Activated CD8-positive, alpha-beta memory T cell treated with anti-CD3 and anti-CD28 coated beads for 1 hour (primary cell): ENCODE measurements around the gene TSTD2.
A peak's percentile ranks its signal among the peaks of the same experiment; 100 is the strongest.
"Not testable (repeated sequence)": the region's sequence is repeated elsewhere in the genome, so short reads cannot be mapped to it uniquely, and the experiment has no call there.

ENCODE experiments used
- DNase-seq, 2 donors: peaks; one replicate each; pipeline ENCODE4 v3.0.0-alpha.2; 2020; ENCODE audit warnings: low read depth in 1 of 2; ENCODE audit errors: extremely low read depth in 1 of 2

The TSTD2 gene

GRCh38 chr9:97632248-97632984, 752 bp downstream of the TSTD2 start:
- peak in 1 of 2 donors; percentile 3 for DNase-seq

DNA sequence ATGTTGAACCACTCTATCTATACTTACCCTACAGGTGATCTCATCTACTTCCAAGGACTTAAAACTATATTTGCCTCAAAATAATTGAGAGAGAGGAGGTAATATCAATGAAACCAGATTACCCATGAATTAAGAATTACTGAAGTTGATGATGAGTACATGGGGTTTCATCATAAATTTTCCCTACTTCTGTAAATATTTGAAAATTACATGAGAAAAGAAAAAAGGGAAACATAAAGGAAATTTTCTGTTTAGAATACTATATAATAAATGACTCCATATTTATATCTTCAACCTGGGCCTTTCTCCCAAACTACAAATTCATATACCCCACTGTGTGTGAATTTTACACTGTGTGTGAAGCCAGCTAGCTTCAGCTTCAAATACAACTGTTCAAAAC, 2.6 kb downstream of the TSTD2 start:
- no peak for DNase-seq

- no peak for DNase-seq
These were observed 4.0 kb downstream of the TSTD2 start for GRCh38 chr9:97629156-97629555.

- DNase-seq = no peak
These were observed 4.5 kb downstream of the TSTD2 start for GRCh38 chr9:97628668-97629067.

- DNase-seq = no peak
These were observed 5.5 kb downstream of the TSTD2 start for GRCh38 chr9:97627624-97628023.

DNA sequence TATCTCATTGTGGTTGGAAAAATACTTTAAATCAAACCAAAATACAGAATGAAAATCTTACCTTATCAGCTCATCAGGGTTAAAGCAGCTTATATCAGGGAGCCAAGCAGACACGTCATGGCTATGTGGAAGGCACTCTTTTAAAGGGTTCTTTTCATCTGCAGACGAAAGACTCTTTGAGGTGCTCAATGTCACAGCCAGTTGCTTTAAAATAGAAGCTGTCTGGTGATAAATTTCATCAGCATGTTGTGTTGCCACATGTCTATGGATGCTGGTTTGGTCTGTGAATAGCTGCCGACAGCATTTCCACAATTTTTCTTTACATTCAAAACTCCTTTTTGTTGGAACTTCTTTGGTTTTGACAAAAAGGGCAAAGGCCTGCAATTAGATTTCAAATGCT, 7.5 kb downstream of the TSTD2 start:
- no peak for DNase-seq

GRCh38 chr9:97623946-97624345, 9.2 kb downstream of the TSTD2 start:
- no peak for DNase-seq

DNA sequence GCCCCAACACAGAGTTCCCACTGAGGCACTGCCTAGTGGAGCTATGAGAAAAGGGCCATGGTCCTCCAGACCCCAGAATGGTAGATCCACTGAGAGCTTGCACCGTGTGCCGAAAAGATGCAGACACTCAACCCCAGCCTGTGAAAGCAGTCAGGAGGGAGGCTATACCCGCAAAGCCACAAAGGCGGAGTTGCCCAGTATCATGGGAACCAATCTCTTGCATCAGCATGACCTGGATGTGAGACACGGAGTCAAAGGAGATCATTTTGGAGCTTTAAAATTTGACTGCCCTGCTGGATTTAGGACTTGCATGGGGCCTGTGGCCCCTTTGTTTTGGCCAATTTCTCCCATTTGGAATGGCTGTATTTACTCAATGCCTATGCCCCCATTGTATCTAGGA, 10.7 kb downstream of the TSTD2 start:
- not testable (repeated sequence) for DNase-seq

- DNase-seq = not testable (repeated sequence)
These were observed 13.1 kb downstream of the TSTD2 start for GRCh38 chr9:97620063-97620462.

- DNase-seq = no peak
These were observed 15.2 kb downstream of the TSTD2 start for GRCh38 chr9:97617939-97618416.

DNA sequence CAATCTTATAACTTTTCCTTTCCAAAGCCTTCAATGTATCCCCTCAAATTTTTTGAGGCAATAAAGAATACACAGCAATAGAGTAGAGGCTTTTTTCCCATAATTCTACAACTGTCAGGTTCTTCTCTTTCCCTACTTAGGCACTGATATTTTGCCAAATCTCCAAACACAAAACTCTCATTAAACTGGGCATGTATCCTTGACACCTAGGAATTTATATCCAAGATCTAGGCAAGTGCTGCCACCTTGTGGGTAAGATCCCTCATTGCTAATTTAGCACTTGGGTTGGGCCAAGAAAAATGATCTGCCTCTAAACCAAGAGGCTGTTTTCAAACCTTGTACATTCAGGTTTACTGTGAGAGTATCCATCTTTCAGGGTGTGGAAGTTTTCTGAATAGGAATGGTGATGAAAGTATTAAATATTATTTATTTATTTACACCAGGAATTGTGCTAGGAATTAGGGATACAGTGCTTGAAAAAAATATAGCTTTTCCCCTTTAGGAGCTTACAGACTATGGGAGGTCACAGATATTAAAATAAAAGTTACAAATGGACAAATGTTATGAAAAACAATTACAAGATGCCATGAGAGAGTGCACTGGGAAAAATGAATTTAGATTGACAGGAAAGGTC, 17.6 kb downstream of the TSTD2 start:
- DNase-seq = peak in 1 of 2 donors; percentile 34

DNA sequence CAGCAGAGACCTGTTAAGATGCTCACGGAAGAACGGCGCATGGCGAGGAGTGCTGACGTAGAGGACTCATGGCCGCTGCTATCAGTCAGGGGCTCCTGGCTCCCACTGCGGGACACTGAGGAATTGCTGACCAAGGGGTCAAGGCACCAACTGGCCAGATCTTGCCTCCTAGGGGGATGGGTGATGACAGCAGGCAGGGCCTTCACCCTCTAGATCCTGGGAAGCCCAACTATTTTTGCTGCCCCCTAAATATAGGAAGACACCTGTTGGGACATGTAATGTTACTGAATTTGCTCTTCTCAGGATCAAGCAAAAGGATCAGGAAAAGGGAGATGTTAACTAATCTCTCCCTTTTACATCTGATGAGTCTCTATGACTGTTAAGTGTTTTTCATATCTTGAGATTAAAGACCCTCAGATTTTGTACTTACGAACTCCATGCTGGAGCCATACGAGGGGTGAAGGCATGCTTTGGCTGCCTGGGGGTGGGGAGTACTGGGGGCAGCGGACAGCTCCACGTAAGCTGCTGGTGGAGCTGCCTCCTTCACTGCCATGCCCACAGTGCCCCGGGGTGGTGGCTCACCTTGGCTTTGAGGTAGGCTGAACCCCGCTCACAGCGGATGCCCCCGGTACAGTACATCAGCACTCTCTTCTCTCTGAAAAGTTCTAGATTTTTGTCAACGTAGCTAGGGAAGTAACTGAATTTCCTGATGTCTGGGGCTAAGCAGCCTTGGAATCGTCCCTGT, 28.1 kb downstream of the TSTD2 start:
- no peak for DNase-seq

DNA sequence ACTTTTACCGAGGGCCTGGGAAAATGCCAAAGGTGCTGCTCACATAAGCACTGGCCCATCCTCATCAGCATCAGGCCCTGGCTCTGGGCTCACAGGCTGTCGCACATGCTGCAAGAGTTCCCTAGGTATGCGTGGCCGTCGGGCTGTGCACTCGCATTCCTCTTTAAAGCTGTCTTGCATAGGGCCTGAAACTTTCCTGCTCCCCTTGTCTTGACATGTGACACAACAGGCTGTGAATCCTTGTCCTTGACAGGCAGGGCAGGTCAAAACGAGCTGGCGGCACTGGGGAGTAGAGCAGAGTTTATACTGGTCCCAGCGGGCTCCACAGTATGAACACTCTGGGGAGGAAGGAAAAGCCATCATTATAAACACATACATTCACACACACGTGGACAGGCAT, 30.7 kb downstream of the TSTD2 start:
- no peak for DNase-seq

DNA sequence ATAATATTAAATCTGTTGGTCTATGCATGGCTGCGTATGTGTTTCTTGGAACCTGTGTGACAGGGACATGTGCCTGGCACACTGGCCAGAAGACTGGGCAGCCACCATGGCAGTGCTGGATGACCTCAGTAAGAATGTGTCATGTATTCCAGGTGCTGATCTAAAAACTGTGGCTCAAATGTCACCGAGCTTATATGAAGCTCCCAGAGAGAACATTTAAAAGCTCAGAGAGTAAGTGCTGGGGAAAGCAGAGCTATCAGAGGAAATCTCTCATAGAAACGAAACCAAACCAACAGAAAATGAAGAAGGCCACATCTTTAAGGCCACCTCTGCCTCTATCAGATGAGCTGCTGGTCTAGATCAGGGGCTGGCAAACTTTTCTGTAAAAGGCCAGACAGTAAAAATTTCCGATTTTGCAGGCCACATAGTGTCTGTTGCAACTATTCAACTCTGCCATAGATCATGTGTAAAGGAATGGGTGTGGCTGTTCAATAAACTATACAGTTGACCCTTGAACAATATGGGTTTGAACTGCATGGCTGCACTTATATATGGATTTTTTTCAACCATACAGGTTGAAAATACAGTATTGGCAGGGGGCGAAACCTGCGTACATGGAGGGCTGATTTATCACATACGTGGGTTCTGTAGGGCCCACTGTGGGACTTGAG, 31.8 kb downstream of the TSTD2 start:
- DNase-seq = no peak

DNA sequence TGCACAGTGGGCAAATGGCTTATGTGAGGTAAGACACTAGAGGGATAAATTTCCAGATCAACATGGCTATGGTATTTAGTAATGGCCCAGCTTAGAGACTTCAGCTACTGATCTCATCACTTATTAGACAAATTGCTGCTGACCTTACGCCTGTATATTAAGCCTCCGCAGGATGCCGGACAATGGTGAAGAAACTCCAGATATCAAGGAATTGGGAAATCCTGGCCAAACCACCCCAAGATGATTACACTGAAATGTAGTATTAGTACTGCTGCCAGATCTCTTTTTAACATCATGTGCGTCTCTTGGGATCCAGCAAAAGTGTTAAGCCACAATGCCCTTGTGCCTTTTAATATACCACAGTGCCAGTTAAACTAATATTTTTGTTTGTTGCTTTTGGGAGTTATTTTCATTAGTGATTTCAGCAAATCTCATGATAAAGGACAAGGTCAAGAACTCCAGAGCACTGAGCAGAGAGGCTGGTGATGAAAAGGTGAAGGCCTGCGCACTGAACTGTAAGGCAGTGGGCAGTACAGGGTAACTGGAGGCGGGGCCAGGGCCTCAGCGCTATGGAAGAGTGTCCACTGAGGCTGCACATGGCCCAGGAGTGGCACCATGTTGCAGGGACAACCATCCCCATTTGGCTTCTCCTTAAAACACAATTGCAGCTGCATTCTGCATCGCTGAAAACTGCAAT, 32.5 kb downstream of the TSTD2 start:
- no peak for DNase-seq

- no peak for DNase-seq
These were observed 33.8 kb downstream of the TSTD2 start for GRCh38 chr9:97599314-97599846.

- peak; percentile 22 to 39 for DNase-seq
These were observed 34.5 kb downstream of the TSTD2 start for GRCh38 chr9:97598461-97599288.

GRCh38 chr9:97596906-97597305, 36.3 kb downstream of the TSTD2 start:
- DNase-seq = no peak

DNA sequence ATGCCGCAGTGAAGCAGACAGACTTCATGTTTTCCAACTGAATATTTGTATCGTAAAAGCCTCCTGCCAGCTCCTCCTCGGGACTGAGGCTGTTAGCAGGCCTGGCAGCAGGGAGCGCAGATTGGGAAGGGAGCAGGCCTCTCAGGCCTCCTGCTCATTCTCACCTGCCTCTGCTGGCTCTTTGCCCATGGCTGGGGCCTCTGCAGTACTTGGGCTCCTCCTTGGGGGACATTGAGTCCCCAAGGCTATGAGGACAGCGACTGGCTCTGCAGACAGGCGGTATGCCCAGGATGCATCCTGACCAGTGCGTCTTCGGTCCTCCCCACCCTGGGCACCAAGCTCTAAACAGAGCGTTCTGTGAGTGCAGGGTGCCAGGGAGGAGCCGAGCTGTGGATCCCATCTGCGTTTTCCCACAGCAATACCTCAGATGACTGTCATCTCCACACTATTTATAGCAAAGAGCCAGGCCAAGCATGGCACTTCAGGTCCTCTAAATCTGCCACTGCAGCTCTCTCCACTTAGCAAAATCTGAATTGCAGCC, 38.7 kb downstream of the TSTD2 start:
- no peak for DNase-seq
